HG03060 (cell line): ENCODE data around the gene NUDC.
"Not testable (repeated sequence)": the region's sequence is repeated elsewhere in the genome, so short reads cannot be mapped to it uniquely, and the experiment has no call there.

Experiments
- ATAC-seq: cut with Tn5 transposase; IDR thresholded peaks from one replicate; pipeline ENCODE4 v1.9.1; 2021; ENCODE audit warnings: low read depth, moderate number of reproducible peaks; ENCODE audit not compliant: unreplicated experiment

NUDC gene

DNA sequence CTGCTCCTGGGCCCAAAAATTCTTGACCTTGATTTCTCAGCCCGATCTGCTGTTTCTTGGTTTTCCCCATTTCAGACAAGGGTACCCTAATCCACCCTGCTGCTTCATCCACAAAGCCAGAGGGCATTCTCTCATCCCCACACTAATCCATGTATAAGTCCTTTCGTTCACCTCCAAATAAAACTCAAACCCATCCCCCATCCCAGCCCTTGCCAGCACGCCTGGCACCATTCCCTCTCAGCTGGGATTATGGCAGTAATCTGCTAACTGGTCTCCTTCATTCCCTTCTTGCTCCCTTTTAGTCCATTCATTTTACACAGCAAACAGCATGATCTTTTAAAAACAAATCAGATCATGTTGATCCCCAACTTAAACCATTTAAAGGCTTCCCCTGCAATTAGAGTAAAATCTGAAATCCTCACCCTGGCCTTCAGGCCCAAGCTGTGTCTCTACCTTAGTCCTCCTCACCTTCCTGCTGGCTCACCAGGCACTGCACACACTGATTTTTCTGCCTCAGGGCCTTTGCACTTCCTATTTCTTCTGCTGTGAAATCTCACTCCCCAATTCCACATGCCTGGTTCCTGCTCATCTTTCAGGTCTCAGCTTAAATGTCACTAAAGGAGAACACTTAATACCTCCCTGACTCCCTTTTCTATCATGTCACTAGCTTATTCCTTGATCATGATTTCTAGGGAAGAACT, 59.8 kb downstream of the NUDC start:
- no peak for ATAC-seq

DNA sequence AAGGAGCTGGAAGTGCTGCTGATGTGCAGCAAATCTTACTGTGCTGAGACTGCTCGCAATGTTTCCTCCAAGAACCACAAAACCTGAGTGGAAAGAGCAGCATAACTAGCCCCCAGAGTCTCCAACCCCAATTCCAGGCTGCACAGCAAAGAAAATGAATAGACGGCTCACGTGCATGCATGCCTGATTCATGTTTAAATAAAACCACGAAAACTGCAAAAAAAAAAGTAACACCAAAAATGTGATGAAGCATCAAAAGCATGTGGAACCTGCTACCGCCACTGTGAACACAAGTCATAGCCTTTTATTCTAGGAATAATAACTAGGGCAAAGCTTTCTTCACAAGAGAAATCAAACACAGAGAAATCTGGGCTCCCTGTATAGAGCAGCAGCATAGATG, 62.3 kb downstream of the NUDC start:
- ATAC-seq: no peak

GRCh38 chr1:26984291-26984690, 62.7 kb downstream of the NUDC start:
- no peak for ATAC-seq

DNA sequence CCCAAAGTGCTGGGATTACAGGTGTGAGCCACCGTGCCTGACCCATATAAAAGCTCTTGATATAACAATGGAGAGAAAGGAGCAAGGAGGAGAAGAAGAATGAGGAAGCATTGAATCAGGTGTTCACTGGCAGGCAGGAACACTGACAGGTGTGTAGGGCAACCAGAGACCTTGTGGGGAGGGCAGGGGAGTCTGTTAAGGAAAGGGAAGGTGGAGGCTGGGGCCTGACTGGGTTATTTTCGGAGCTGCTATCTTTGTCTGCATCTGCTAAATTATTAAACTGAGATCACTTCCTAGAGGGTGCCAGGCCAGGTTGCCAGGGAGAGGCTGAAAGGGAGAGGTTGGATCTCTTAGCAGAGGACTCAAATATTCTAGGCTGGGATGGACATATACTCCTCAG, 65.1 kb downstream of the NUDC start:
- no peak for ATAC-seq

GRCh38 chr1:26989403-26990109, 68.0 kb downstream of the NUDC start:
- ATAC-seq: not testable (repeated sequence)

DNA sequence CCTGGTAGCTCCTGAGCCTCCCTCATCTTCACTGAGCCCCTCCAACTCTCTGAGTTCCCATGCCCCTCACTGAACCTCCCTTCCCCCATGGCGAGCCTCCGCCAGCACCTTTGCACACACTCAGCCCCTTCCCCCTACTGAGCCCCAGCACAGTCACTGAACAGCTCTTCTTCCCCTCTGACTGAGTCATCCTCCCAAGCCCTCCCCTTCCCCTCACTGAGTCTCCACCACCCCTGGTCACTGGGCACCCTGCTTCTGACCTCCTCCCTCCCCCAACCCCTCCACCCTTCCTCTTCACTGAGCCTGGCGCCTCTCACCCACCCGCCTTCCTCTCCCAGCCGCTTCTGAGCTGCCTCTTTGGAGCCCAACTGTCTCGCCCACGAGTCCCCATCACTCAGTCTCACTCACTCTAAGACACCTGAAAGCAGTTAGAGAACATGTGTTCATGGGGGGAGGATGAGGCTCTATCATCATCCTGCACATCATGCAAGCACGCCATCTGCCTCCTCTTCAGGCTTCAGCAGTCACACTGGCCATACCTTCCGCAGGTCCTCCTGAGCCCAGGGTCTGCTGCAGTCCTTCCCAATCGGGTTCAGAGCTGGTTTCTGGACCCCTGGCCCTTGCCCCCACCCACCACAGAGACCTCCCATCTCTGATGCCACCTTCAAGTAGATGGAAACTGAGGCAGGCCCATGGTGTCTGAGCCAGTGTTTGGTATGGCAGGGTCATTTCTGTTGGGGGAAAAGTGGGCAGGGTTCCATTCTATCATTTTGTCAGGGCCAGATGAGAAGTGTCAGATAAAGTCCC, 70.0 kb downstream of the NUDC start:
- no peak for ATAC-seq

DNA sequence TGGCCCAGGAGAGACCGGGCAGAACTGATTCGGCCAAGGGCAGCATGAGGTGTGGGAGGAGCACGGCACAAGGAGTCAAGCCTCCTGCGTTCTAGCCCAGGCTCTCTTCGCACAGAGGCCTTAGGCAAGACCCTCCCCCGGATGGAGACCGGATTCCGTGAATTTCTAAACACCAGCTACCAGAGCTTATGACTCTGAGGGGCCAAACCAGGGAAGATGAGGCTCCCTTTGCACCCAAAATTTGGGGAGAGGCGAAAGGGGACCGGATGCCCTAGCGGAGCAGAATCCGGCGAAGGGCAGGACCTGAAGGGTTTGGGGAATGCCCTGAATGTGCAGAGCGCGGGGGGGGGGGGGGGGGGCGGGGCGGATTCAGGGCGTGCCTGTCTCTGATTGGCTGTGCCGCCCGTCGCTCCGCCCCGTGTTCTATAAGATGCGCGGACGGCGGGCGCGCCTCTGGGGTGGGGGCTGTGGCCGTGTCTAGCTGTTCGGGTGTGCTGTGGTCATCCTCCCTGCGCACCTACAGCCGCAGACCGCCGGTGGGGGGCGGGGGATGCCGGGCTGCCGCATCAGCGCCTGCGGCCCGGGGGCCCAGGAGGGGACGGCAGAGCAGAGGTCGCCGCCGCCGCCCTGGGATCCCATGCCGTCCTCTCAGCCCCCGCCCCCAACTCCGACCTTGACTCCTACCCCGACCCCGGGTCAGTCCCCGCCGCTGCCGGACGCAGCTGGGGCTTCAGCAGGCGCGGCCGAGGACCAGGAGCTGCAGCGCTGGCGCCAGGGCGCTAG, 71.9 kb downstream of the NUDC start, which contains the start of gene TRNP1:
TSS of gene TRNP1 (plus strand) at position 456 of the 783 bp plus-strand sequence. CDS start at position 551, 95 bp downstream.
- no peak for ATAC-seq

- no peak for ATAC-seq
Observed at GRCh38 chr1:26994020-26994786, 72.7 kb downstream of the NUDC start.

- ATAC-seq: no peak
Observed at GRCh38 chr1:26994787-26995517, 73.4 kb downstream of the NUDC start.

GRCh38 chr1:26996024-26996423, 74.5 kb downstream of the NUDC start:
- ATAC-seq: no peak
